HG03108 (cell line): ENCODE measurements around the gene CPAMD8.
"Not testable (repeated sequence)": the region's sequence is repeated elsewhere in the genome, so short reads cannot be mapped to it uniquely, and the experiment has no call there.

Source experiments
- ATAC-seq: cut with Tn5 transposase; IDR thresholded peaks from one replicate; pipeline ENCODE4 v1.9.1; 2021; ENCODE audit warnings: moderate library complexity; ENCODE audit not compliant: unreplicated experiment

The CPAMD8 gene

DNA sequence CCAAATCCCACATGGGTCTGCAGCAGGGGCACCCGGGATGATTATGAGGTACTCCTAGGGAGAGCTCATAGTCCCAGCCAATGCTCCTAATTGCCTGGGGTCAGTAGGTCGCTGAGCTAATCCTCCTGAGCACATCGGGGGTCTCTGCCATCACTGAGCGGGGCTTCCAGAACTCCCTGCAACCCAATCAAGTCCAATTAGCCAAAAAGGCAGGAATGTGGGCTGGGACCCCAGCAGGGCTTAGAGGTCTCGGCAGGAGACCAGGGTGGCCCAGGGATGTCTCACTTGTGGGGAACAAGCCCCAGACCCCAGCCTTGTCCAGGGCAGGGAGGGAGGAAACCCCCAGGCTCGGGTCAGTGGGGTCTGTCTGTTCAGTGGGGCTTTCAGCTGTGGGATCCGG is 17.1 kb upstream of the CPAMD8 start:
- no peak for ATAC-seq

DNA sequence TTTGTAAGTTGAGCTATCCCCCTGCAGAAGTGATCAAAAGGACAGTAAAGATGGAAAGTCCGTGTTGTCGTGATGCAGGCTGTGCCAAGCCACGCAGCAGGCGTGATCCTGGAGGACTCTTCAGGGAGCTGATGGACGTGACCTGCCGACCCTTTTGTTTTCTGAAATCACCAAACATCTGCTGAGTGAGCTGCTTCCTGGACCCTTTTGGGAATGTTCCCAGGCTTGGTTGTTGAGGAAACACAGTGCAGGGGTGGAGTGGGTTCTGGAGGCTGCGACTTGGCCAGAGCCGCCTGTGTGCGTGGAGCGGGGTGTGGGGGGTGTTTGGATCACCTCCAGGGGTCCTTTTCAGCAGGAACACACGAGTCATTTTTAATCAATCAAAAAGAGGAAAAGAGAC is 15.4 kb upstream of the CPAMD8 start:
- no peak for ATAC-seq

DNA sequence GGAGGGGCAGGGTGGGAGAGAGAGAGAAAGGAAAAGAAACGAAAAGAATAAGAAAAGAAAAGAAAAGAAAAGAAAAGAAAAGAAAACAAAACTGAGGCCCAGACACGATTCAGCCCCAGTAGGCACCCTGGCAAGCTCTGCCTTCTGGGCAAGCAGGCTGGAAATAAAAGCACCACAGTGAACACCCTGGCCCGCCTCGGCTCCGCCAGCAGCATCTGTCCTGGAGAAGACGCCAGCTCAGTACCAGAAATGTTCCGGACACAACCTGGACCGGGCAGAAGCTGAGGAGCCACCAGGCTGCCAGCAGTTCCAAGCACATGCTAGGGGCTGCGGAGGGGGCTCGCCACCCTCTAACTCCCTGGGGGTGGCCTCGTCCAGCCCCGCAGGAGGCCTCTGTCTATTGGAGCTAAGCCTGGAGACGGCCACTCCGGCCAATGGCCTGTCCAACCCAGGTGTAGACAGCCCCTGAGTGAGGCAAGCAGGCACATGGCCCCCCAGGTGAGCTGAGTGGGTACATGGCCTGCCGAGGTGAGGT is 11.4 kb upstream of the CPAMD8 start:
- ATAC-seq: no peak

DNA sequence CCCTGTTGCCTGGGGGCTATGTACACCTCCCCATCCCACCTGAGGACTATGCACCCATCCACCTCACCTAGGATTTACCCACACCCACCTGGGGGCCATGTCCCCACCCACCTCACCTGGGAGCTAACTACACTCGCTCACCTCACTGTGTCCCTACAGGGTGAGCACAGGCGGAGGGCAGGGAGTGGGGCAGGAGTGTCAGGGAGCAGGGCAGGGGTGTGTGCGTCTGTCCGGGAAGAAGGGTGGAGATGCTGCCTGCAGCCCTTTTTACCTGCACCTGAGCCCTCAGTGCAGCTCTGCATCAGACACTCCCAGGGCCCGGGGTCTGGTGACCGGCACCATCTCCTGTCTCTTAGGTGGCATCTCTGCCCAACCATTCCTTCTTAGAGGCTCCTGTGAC is 10.6 kb upstream of the CPAMD8 start:
- ATAC-seq: no peak

DNA sequence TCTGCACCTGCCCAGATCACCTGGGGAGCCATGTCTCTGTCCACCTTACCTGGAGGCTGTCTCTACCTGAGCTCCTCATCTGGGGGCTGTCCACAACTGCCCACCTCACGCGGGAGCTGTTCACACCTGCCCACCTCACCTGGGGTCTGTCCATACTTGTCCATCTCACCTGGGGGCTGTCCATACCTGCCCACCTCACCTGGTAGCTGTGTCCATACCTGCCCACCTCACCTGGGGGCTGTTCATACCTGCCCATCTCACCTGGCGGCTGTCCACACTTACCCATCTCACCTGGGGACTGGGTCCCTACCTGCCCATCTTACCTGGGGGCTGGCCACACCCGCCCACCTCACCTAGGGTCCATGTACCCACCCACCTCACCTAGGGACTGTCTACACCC is 10.0 kb upstream of the CPAMD8 start:
- ATAC-seq: no peak

DNA sequence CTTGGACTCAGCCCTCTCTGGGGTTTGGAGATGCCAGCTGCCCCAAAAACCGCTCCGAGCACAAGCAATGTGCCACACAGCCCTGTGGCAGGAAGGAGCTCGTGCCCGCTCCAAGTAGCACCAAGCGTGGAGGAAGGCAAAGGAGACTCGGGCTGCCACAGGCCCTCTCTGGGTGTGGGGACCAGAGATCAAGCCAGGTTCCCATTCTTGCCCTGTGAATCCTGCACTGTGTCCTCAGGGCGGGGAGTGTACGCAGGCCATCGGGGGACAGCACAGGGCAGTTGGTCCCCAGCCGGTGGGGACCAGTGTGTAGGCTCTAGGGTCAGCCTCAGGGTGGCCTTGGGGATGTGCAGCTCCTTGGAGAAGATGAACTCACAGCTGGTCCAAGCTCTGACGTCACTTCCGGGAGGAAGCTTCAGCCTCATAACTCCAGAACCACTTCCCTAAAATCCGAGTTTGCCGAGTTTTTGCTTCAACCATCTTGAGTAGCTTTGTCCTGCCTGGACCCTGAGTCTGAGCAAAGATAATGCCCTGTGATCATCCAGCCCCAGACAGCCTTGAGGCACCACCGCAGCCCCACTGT is 9.3 kb upstream of the CPAMD8 start:
- ATAC-seq: no peak

DNA sequence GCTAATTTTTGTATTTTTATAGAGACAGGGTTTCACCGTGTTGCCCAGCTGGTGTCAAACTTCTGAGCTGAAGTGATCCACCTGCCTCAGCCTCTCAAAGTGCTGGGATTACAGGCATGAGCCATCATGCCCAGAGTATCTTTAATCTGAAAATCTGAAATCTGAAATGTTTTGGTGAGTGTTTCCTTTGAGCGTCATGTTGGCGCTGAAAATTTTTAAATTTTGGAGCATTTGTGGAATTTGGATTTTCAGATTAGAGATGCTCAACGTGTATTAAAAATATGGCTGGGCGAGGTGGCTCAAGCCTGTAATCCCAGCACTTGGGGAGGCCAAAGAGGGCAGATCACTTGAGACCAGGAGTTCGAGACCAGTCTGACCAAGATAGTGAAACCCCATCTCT is 5.1 kb upstream of the CPAMD8 start:
- ATAC-seq: no peak

DNA sequence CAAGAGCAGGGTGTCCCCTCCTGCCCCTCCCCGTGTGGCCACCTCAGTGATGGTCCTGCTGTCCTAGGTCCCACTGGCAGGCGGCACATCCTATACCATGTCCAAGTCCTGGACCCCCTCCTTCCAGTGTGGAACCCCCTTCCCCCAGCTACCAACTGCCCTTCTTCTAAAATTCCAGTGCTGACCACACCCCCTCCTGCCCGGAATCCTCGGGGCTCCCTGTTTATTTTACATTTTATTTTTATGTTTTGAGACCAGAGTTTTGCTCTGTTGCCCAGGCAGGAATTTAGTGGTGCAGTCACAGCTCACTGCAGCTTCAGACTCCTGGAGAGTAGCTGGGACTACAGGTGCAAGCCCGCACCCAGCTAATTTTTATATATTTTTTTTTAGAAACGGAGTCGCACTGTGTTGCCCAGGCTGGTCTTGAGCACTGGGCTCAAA is 945 bp upstream of the CPAMD8 start:
- no peak for ATAC-seq

DNA sequence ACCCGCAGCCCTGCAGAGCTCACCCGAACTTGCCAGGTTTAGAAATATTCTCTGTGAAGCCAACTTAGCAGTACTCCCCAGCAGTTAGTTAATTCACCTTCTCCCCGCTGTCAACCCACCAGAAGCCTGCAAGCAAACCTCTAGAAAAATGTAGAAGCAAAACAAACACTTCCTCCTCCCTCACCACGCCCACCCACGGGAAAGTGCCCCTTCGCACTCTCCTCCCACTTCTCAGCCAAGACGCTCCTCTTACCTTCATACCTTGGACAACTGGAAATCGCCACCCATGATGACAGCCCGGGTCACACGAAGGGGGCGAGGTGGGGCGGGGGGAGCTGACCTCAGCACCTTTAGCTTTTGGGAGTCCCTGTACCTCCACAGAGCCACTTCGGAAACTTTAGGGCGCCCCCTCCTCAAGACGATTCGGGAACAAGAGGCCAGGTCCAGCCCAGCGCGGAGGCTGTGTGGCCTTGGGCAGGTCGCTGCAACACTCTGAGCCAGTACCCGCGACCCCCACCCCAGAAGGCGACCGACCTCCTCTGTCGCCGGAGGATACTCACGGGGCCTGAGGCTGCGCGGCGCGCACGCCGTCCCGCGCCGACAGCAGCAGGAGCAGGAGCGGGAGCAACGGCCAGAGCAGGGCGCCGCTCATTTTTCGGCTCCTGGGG is 485 bp downstream of the CPAMD8 start:
- ATAC-seq: no peak

DNA sequence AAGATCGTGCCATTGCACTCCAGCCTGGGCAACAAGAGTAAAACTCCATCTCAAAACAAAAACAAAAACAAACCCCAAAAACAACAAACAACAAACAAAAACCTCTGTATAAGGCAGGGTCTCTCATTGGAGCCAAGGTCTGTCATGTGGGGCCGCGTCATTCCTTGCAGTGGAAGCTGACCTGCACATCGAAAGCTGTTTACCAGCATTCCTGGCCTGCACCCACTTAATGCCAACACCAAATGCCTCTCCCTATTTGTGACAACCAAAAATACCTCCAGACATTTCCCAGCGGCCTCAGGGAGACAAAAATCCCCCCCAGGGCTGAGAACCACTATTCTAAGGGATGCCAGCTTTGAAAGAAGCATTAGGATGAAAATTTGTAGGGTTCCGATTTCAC is 1.2 kb downstream of the CPAMD8 start:
- ATAC-seq: no peak

DNA sequence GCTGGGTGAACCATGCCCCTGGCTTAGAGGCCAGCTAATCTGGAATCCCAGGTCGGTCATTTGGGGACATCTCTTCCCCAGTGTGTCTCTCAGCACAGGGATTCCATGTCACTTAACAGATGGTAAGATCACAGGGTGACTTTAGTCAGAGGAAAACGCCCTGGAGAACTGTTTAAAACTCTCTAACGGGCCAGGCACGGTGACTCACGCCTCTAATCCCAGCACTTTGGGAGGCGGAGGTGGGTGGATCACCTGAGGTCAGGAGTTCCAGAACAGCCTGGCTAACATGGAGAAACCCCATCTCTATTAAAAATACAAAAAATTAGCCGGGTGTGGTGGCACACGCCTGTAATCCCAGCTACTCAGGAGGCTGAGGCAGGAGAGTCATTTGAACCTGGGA is 1.7 kb downstream of the CPAMD8 start:
- ATAC-seq: not testable (repeated sequence)

DNA sequence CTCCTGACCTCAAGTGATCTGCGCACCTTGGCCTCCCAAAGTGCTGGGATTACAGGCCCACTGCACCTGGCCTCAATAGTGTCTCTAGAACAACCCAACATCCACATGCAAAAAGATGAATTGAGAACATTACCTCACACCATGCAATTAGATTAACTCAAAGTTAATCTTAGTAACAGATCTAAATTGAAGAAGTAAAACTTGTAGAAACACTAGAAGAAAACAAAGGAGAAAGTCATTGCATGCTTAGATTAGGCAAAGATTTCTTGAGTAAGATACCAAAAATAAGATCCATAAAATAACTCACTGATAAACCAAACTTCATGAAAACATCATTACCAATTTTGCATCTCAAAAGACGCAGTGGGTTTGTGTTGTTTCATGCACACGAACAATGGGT is 2.8 kb downstream of the CPAMD8 start:
- ATAC-seq: no peak

DNA sequence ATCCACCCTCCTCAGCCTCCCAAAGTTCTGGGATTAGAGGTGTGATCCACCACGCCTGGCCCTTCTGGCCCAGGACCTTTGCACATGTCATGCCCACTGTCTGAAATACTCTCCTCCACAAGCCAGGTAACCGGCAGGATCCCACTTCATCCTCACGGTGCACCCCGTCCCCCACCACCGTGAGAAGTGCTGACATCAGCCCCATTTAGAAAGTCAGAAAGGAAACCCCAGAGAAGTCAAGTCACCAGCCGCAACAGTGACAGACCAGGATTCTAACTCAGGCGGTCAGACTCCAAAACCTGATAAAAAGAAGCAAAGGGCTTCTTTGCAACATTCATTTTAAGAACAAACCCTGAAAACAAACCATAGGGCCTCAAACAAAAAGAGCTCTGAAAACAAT is 3.9 kb downstream of the CPAMD8 start:
- no peak for ATAC-seq

DNA sequence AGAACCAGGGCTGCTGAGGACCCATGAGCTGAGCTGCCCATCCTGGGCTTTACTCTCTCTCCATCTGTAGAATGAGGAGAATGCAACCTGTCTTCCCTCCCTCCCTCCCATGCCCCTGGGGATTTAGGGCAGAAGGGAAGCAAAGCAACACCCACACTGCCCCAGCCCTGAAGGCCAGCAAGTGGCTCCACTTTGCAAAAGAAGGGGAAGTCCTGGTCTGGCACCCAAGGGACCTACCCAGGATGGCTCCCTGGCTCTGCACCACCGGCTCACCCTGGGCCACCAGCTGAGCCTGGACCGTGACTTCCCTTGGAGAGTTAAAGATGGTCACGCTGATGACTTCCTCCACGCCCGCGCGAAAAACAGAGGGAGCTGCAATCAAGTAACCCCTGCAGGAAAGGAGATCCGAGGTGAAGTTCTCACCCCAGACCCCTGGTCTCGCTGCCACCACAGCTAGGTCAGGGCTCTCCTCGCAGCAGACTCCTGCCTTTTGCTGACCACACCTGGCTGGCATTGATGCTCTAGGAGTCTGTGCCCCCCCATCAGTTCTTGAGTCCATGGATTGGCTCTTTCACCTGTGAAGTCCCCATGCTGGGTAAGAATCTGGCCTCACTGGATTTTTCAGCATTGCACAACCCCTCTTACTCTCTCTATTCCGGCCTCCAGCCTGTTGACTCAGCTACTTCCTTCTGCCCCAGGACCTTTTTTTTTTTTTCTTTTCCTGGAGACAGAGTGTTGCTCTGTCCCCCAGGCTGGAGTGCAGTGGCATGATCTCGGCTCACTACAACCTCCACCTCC is 4.6 kb downstream of the CPAMD8 start:
- ATAC-seq: no peak

DNA sequence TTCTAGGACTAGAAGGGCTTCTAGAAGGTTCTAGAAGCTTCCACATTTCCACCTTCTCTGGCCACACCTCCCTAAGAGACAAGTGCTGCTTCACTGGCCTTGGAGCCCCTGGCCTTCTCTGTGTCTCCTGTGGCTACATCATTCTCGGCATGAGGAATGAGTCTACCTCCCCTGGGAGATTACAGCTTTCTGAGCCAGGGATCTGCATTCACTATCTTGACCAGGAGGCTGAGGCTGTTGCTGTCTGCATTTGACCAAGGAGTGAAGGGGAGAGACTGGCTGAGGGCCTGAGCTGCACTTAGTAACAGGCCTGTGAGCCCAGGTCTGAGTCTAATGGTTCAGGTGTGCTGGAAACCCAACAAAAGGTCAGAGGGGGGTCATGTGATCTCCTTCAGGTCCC is 5.3 kb downstream of the CPAMD8 start:
- ATAC-seq: no peak

DNA sequence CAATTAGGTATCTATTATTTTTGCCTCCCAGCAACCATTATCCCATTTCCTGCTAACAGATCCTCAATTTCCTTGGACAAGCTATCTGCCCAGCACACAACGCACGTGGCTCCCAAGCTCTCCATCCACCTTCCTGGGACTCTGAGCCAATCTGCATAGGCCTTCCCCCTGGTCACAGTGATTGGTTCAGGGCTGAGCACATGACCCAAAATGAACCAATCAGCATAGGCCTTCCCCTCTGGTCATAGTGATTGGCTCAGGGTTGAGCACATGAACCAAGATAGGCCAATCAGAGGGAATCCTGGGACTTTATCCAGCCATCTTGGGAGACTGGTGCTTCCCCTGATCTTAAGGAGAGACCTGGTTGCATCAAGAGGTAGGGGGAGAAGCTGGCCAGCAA is 5.8 kb downstream of the CPAMD8 start:
- ATAC-seq: no peak

DNA sequence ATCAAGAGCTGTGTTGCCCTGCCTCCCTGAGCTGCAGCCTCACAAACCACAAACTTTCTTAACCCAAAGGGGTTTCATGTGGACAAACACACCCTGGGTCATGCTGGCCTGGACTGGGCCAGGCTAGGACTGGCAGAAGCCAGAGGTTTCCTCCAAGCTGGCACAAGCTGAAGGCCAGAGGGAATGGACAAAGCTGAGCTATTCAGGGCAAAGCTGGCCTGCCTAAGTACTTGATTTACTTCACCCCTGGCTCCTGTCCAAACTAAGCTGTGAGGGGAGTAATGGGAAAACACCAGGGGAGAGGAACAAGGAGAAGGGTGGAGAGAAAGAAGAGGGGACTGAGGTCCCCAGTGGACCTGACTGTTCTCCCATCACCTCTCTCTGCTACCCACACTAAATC is 6.2 kb downstream of the CPAMD8 start:
- no peak for ATAC-seq

DNA sequence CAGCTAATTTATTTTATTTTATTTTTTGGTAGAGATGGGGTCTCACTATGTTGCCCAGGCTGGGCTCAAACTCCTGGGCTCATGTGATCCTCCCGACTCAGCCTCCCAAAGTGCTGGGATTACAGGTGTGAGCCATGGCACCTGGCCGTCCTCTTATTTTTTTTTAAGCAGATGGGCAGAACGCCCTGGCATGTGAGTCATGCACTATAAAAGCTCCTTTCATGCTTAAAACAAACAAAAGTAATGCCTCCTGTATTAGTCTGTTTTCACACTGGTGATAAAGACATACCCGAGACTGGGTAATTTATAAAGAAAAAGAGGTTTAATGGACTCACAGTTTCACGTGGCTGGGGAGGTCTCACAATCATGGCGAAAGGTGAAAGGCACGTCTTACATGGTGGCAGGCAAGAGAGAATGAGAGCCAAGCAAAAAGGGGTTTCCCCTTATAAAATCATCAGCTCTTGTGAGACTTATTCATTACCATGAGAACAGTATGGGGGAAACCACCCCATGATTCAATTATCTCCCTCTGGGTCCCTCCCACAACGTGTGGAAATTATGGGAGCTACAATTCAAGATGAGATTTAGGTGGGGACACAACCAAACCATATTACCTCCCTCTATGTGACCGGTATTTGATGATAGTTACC is 12.3 kb downstream of the CPAMD8 start:
- not testable (repeated sequence) for ATAC-seq

DNA sequence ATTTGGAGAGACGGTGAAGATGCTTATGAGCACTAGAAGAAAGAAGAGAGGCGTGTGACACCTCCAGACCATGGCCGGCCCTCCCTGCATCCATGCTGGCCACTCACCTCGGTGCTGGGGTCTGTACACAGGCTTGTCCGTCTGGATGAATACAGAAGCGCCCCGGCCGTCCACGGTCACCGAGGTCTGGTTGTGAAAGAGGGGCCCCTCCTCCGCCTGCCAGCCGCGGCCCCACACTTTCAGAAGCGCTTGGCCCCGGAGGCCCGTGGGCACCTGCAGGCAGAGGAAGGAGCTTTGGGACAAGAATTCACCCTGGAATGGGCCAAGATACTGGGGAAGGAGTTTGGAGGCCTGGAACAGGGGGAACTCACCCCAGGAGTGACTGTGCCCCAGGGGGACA is 15.1 kb downstream of the CPAMD8 start:
- no peak for ATAC-seq

DNA sequence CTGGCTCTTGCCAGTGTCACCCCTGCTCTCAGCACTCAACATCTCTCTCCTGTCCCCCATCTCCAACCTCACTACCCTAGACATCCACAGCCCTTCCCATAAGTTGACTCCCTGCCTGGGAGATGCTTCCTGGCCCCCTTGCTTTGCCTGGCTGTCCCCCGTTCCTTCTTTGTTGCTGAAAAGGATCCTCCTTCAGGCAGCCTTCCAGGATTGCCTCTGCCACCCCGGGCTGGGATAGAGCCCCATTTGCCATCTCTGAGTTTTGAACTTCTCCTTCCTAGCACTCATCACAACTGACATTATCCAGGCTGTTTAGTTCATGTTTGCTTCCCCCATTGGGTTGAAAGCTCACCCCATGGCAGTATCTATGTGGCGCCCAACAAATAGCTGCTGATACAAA is 20.0 kb downstream of the CPAMD8 start:
- ATAC-seq: no peak

DNA sequence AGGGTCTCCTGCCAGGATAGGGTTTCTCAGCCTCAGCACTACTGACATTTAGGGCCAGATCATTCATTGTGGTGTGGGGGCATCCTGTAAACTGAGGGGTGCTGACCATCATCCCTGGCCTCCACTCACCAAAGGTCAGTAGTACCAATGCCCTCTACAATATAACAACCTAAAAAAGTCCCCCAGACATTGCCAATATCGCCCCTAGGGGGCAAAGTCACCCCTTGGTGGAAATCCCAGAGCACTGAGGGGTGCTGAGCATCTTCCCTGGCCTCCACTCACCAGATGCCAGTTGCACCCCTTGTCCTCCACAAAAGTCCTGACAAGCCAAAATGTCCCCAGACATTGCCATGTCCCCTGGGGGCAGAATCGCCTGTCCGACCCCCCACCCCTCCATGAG is 21.6 kb downstream of the CPAMD8 start:
- no peak for ATAC-seq

DNA sequence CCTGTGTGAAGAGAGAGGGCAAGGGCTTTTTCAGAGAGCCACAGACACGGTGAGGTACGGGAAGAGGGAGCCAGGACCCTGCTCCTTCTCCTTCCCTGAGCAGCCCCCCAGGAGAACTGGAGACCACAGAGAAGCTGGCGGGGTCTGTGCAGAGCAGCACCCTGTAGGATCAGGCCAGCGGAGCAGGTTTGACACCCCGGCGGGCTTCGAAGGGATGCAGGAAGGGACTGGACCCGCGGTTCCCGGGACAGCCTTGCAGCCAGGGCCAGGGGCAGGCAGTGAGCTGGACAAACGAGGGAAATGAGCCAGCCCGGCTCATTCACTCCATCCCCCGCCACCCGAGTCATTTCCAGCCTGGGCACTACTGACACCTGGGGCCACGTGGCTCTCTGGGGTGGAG is 22.2 kb downstream of the CPAMD8 start:
- no peak for ATAC-seq
